Activated CD4-positive, alpha-beta memory T cell treated with anti-CD3 and anti-CD28 coated beads, Interleukin-2, amount 10 ng/mL, durations not matched to agents 7 days and 5 days (primary cell): ENCODE measurements around the gene NR3C1. TPM values are rescaled to one million over a fixed set of nuclear protein-coding genes. Genes with fewer than 3 reads are reported as not detected.

Experiments used
- CTCF ChIA-PET: fragments of 350-600 bp; sonication (Branson Sonifier 250); formaldehyde crosslinking; loops from one replicate; lab custom pipeline; 2021; ENCODE audit warnings: antibody characterized with exemption, inconsistent platforms; lab: Charles Lee
- POLR2A ChIA-PET: fragments of 350-600 bp; sonication (Branson Sonifier 250); formaldehyde crosslinking; loops from one replicate; lab custom pipeline; 2021; ENCODE audit warnings: antibody characterized with exemption; lab: Charles Lee
- DNase-seq: peaks from one replicate; pipeline ENCODE4 v3.0.0-alpha.2; 2020
- H3K27ac Mint-ChIP-seq: one replicate; pipeline ENCODE4 v1.8.0; 2021; ENCODE audit warnings: mild to moderate bottlenecking, mixed read lengths
- H3K27me3 Mint-ChIP-seq: one replicate; pipeline ENCODE4 v1.8.0; 2021; ENCODE audit warnings: mixed read lengths
- H3K36me3 Mint-ChIP-seq: one replicate; pipeline ENCODE4 v1.8.0; 2021; ENCODE audit warnings: low read depth, mixed read lengths
- H3K4me1 Mint-ChIP-seq: one replicate; pipeline ENCODE4 v1.8.0; 2021; ENCODE audit warnings: mixed read lengths
- H3K4me3 Mint-ChIP-seq: one replicate; pipeline ENCODE4 v1.8.0; 2021; ENCODE audit warnings: mild to moderate bottlenecking, mixed read lengths
- H3K9me3 Mint-ChIP-seq: one replicate; pipeline ENCODE4 v1.8.0; 2021; ENCODE audit warnings: mixed read lengths
- total RNA-seq, 2 experiments: library from RNA; stranded (reverse); gene quantifications; one replicate each; pipeline ENCODE4 v1.2.3, GENCODE V29; 2021

NR3C1 gene
- total RNA-seq, 2 experiments from 2014 or later: 79.3 to 81.6 TPM

GRCh38 chr5:143229426-143229895, 174.0 kb downstream of the NR3C1 start:
- Mint-ChIP-seq H3K36me3 (peaks cover 3% of the 10 kb centered on the region), H3K27ac (peak overlapping the region; percentile 67), H3K4me1 (peaks cover 29% of the 10 kb centered on the region), H3K27me3 (no peaks in the 10 kb centered on the region), H3K9me3 (no peaks in the 10 kb centered on the region), H3K4me3 (peak overlapping the region; percentile 25)
- CTCF ChIA-PET: no interaction called here
- POLR2A ChIA-PET: interaction anchor here (0.7 to 2.5 kb wide), 6 partner anchors 9 to 940 kb away, joined by 3 to 7 read pairs (median 4); partner anchors contain the start of gene NR3C1
- peak; percentile 27 for DNase-seq

- Mint-ChIP-seq H3K27me3 (no peaks in the 10 kb centered on the region), H3K36me3 (peaks cover 3% of the 10 kb centered on the region), H3K9me3 (no peaks in the 10 kb centered on the region), H3K27ac (no peak overlapping the region), H3K4me1 (peaks cover 35% of the 10 kb centered on the region), H3K4me3 (no peak overlapping the region)
- DNase-seq: peak; percentile 40
- ChIA-PET POLR2A (interaction anchor here (0.8 to 2.5 kb wide), 6 partner anchors 8 to 941 kb away, joined by 3 to 7 read pairs (median 4); partner anchors contain the start of gene NR3C1), CTCF (no interaction called here)
Observed at GRCh38 chr5:143228597-143229293, 174.7 kb downstream of the NR3C1 start.
